Measurements from ENCODE around the gene RPL22.

DNA sequence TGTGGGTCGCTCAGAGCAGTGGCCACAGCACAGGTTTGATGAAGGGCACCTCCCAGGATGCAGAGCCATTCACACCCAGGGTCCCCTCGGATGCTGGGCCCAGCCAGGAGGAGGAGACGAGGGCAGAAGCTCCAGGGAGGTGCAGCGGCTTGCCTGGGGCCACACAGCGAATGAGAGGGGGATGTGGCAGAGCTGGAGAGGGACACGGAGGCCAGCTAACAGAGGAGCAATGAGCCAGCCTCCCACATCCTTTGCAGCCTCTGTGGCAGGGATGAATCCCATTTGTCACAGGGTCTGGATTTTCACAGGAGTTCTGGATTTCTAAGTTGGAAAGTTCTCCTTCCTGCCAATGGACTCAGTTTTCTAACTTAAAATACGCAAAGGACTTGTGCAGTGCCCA is 55.2 kb downstream of the RPL22 start:
- no peak for TF ChIP-seq EZH2phosphoT487 (IDR thresholded peaks at IDR 0.05; ENCODE audit: borderline replicate concordance, low read length)
- TF ChIP-seq, protein P1, sequence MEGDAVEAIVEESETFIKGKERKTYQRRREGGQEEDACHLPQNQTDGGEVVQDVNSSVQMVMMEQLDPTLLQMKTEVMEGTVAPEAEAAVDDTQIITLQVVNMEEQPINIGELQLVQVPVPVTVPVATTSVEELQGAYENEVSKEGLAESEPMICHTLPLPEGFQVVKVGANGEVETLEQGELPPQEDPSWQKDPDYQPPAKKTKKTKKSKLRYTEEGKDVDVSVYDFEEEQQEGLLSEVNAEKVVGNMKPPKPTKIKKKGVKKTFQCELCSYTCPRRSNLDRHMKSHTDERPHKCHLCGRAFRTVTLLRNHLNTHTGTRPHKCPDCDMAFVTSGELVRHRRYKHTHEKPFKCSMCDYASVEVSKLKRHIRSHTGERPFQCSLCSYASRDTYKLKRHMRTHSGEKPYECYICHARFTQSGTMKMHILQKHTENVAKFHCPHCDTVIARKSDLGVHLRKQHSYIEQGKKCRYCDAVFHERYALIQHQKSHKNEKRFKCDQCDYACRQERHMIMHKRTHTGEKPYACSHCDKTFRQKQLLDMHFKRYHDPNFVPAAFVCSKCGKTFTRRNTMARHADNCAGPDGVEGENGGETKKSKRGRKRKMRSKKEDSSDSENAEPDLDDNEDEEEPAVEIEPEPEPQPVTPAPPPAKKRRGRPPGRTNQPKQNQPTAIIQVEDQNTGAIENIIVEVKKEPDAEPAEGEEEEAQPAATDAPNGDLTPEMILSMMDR (IDR thresholded peaks at IDR 0.05; ENCODE audit: low read depth, low read length, poor library complexity, severe bottlenecking) = no peak

All from DOHH2 (cell line).